T47D (cell line): ENCODE data around the gene IFIT3.
"Not testable (repeated sequence)": the region's sequence is repeated elsewhere in the genome, so short reads cannot be mapped to it uniquely, and the experiment has no call there.

Source experiments
- DNase-seq, 2 experiments: peaks; one replicate each; pipeline versions ENCODE4 v3.0.0 to v3.0.0-alpha.2; 2011 to 2012; ENCODE audit warnings: low read depth in 1 of 2, low spot score in 1 of 2
- JUND ChIP-seq: IDR thresholded peaks from 2 replicates; pipeline ENCODE4 v1.6.1; 2012; ENCODE audit warnings: low read depth
- in situ Hi-C: cut with HindIII; loops from 2 replicates; pipeline ENCODE4 v1.10.0; 2016; ENCODE audit warnings: low sequenced_read_pairs, low pct_unique_long_range_greater_than_20kb

The IFIT3 gene

GRCh38 chr10:89306434-89307268, 21.1 kb upstream of the IFIT3 start:
- in situ Hi-C loops = no loop called here
- DNase-seq = no peak
- TF ChIP-seq JUND = no peak

DNA sequence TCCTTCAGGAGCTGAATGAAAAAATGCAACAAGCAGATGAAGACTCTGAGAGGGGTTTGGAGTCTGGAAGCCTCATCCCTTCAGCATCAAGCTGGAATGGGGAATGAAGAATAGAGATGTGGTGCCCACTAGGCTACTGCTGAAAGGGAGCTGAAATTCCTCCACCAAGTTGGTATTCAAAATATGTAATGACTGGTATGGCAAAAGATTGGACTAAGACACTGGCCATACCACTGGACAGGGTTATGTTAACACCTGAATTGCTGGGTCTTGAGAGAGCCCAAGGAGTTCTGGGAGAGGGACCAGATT, 20.6 kb upstream of the IFIT3 start:
- no peak for TF ChIP-seq JUND
- DNase-seq = no peak
- in situ Hi-C loops = no loop called here

DNA sequence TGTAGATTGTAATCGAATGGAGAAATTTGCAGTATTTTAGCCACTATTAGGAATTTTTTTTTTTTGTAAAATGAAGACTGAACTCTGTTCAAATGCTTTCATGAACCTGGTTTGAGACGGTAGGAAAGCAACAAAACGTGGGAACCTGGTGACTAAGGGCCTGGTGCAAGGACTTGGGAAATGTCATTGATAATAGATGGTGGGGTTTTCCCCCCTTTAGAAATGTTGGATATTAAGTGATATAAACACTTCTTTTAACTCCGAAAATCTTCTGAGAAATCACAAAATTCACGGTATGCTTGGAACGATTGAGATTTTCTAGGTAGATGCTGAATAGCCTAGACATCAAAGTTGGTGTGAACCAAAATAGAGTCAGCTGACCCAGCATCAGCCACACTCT, 19.5 kb upstream of the IFIT3 start:
- in situ Hi-C loops = no loop called here
- no peak for TF ChIP-seq JUND
- DNase-seq = no peak

GRCh38 chr10:89308736-89309135, 19.1 kb upstream of the IFIT3 start:
- no peak for TF ChIP-seq JUND
- DNase-seq = no peak
- in situ Hi-C loops = no loop called here

DNA sequence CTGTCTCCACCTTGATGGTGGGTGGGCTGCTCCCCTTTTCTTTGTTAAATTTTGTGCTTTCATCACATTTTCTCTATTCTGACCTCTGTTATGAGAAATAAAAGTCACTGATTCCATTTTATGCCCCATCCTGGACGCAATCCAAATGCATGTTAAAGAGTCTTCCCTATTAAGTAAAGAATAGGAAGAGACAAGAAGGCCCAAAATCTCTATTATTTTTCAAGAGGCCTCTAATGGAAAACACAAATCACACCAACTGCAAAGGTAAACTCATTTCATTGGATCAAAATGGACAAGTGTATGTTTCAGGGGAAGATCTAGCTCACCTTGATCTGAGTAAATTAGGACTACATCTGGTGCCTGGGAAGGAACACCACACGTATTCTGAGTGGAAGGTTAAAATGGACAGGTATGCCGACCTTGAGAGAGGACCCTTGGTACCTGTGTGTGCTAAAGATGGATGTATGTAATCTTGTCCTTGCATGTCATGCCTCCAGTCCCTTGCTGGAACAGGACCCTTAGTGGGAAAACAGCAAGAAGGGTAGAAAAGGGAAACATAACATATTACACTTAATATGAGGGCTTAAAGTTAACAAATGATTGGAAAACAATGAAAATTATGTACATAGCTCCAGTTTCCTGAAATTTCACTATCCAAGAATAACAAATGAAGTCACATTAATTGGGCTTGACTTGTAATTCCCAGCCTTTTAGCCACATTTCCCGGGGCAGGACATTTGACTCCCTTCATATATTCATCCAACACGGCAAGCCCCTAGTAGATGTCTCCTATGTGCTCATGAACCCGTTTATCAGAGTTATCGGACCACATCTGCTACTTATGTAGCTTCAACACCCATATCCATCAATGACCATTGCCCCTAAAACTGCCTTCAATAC, 18.4 kb upstream of the IFIT3 start:
- no peak for DNase-seq
- in situ Hi-C loops = no loop called here
- no peak for TF ChIP-seq JUND

DNA sequence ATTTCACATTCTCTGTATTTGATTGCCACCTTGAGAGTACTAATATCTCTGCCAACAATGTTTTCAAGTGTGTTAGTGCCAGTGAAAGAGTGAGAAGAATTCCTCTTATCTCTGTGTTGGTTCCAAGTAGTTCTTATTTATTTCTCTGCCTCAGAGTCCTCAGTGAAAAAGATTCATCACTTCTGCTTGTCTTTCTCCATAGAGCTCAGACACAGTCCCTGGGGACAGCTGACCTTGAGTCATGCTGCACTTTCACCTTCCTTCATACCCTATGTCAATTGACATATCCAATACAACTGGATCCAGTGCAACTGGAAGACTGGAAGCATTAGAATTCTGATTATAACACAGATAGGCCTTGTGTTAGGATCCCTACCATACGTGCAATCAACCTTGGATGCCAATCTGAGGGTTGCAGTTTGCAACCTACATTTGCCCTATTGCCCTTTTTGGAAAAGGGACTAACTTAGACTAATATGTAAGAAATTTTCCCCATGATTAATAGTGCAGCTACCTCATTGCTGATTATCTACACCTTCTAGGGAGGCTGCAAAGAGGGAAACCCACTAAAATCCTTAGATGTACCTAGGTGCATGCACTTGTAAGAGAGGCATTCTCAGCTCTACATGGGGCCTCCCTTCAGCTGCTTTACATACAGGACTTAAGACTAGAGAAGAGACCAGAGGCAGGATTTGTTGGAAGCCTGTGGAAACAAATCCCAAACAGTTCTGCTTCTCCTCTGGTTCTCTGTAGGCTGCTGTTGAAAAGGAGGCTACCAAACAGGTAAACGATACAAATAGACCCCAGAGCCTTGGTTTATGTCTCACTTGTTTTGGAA, 17.5 kb upstream of the IFIT3 start:
- TF ChIP-seq JUND = no peak
- DNase-seq = no peak
- in situ Hi-C loops = no loop called here

DNA sequence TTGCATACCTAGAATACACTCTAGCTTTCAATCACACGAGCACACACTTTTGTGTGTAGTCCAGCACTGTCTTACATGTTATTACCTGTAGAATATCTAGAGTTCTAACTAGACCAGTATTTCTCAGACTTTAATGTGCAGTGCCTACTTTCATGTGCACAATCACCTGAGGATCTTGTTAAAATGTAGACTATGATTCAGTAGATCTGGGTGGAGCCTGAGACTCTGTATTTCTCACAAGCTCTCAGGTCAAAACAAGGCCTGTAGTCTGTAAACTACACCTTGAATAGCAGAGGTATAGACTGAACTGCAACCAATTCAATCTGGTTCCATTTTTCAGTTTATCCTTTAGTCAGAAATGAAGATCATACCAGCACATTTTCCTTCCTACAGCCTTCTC, 14.8 kb upstream of the IFIT3 start:
- in situ Hi-C loops = no loop called here
- TF ChIP-seq JUND = no peak
- DNase-seq = no peak

- no peak for TF ChIP-seq JUND
- in situ Hi-C loops = no loop called here
- no peak for DNase-seq
These were observed 13.1 kb upstream of the IFIT3 start for GRCh38 chr10:89314676-89315075.

DNA sequence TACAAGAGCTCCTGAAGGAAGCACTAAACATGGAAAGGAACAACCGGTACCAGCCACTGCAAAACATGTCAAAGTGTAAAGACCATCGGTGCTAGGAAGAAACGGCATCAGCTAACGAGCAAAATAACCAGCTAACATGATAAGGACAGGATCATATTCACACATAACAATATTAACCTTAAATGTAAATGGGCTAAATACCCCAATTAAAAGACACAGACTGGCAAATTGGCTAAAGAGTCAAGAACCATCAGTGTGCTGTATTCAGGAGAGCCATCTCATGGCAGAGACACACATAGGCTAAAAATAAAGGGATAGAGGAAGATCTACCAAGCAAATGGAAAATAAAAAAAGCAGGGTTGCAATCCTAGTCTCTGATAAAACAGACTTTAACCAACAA, 9.8 kb upstream of the IFIT3 start:
- DNase-seq, in situ Hi-C loops: not testable (repeated sequence)

- in situ Hi-C loops, DNase-seq: not testable (repeated sequence)
These were observed 2.7 kb upstream of the IFIT3 start for GRCh38 chr10:89325081-89325480.

DNA sequence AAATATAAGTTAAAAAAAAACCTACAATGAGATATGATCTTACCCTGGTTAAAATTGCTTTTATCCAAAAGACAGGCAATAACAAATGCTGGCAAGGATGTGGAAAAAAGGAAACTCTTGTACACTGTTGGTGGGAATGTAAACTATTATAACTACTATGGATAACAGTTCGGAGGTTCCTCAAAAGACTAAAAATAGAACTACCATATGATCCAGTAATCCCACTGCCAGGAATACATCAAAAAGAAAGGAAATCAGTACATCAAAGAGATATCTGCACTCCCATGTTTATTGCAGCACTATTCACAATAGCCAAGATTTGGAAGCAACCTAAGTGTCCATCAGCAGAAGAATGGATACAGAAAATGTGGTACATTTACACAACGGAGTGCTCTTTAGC, 1.9 kb upstream of the IFIT3 start:
- in situ Hi-C loops = not testable (repeated sequence)

GRCh38 chr10:89329151-89329550, 1.4 kb downstream of the IFIT3 start:
- in situ Hi-C loops = no loop called here
- DNase-seq = no peak
- no peak for TF ChIP-seq JUND

More for the DNA sequence above, 1.9 kb upstream of the IFIT3 start:
- not testable (repeated sequence) for DNase-seq

GRCh38 chr10:89330014-89330413, 2.2 kb downstream of the IFIT3 start:
- in situ Hi-C loops, DNase-seq: not testable (repeated sequence)
